ENCODE measurements around the gene TUBAL3. TPM values are rescaled to one million over a fixed set of nuclear protein-coding genes. Genes with fewer than 3 reads are reported as not detected.

TUBAL3 gene
- total and polyA plus RNA-seq, 2 donors (not counting 1 experiment from before 2014, with no cell fraction given): not detected

DNA sequence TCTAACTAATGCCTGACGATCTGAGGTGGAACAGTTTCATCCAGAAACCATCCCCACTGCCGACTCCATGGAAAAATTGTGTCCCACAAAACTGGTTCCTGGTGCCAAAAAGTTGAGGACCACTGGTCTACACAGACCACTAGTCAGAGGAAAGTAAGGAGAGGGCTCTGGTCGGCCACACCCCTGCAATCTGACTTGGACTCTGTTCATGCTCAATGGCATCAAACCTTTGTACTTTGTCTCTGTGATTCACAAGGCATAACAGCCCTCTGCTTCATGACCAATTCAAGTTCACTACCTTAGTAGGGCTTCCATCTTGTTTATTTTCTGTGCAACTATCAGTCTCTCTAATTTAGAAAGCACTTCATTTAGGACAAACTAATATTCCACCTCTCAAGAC lies 1.8 kb downstream of the TUBAL3 start:
- Histone ChIP-seq H3K9ac (ENCODE audit: insufficient read depth, low read length) (no peak overlapping the region), H3K9me3 (ENCODE audit: control insufficient read depth, insufficient read depth, low read depth, low read length) (no peaks in the 10 kb centered on the region), H3K79me2 (ENCODE audit: control insufficient read depth, insufficient read depth, low read length) (no peaks in the 10 kb centered on the region), H3K4me1 (ENCODE audit: control insufficient read depth, extremely low read depth, insufficient read depth, low read length) (no peaks in the 10 kb centered on the region), H3K36me3 (ENCODE audit: control insufficient read depth, insufficient read depth, low read length) (no peaks in the 10 kb centered on the region), H3K27ac (ENCODE audit: insufficient read depth, low read length) (no peak overlapping the region), H3K27me3 (ENCODE audit: control insufficient read depth, insufficient read depth, low read length) (no peaks in the 10 kb centered on the region), H3K4me3 (replicated peaks in 1 of 4; ENCODE audit: control extremely low read depth in 1 of 4, insufficient read depth in 1 of 4, low read depth in 3 of 4, low read length in 4 of 4) (no peak overlapping the region), H2AFZ (ENCODE audit: low read length) (no peak overlapping the region), H4K20me1 (ENCODE audit: control insufficient read depth, extremely low read depth, insufficient read depth, low read length) (no peaks in the 10 kb centered on the region), H3K4me2 (ENCODE audit: extremely low read depth, insufficient read depth, low read length) (no peak overlapping the region)
- TF ChIP-seq, protein P1, sequence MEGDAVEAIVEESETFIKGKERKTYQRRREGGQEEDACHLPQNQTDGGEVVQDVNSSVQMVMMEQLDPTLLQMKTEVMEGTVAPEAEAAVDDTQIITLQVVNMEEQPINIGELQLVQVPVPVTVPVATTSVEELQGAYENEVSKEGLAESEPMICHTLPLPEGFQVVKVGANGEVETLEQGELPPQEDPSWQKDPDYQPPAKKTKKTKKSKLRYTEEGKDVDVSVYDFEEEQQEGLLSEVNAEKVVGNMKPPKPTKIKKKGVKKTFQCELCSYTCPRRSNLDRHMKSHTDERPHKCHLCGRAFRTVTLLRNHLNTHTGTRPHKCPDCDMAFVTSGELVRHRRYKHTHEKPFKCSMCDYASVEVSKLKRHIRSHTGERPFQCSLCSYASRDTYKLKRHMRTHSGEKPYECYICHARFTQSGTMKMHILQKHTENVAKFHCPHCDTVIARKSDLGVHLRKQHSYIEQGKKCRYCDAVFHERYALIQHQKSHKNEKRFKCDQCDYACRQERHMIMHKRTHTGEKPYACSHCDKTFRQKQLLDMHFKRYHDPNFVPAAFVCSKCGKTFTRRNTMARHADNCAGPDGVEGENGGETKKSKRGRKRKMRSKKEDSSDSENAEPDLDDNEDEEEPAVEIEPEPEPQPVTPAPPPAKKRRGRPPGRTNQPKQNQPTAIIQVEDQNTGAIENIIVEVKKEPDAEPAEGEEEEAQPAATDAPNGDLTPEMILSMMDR (conservative IDR thresholded peaks at IDR 0.05 in 1 of 2, IDR thresholded peaks at IDR 0.05 in 1 of 2; ENCODE audit: low read depth in 1 of 2, low read length in 2 of 2): no peak
- TF ChIP-seq EZH2 (IDR thresholded peaks at IDR 0.05; ENCODE audit: low read length, missing control alignments): no peak
- no peak for DNase-seq (ENCODE audit: low read depth in 2 of 2)

DNA sequence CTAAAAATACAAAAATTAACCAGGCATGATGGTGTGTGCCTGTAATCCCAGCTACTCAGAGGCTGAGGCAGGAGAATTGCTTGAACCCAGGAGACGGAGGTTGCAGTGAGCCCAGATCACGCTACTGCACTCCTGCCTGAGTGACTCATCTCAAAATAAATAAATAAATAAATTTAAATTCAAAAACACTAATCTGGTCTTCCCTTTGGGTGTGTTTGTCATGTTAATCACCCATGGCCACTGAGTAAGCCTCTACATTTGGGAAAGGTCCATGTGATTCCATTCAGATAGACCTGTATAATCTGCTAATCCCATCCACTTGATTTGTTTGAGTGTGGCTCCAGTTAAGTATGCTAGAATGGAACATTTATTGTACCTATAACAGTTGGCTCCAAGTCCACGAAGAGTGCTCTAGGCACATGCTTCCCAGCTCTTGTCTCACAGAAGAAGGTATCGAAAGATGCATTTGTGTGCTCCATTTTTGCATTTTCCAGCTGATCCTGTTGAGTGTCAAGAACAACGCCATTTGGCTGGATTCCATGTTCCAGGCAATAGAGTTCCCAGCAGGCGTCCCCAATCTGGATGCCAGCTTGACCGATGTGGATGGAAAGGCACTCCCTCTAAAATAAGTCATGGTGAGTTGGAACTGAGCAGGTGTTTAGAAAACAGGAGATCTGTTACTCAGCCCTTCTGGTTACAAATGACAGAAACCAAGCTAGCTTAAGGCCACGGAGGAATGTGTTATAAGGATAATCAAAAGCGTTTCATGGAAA lies 4.0 kb downstream of the TUBAL3 start:
- Histone ChIP-seq H4K20me1 (ENCODE audit: control insufficient read depth, extremely low read depth, insufficient read depth, low read length) (no peaks in the 10 kb centered on the region), H3K9me3 (ENCODE audit: control insufficient read depth, insufficient read depth, low read depth, low read length) (no peaks in the 10 kb centered on the region), H2AFZ (ENCODE audit: low read length) (no peak overlapping the region), H3K4me2 (ENCODE audit: extremely low read depth, insufficient read depth, low read length) (no peak overlapping the region), H3K27ac (ENCODE audit: insufficient read depth, low read length) (no peak overlapping the region), H3K27me3 (ENCODE audit: control insufficient read depth, insufficient read depth, low read length) (no peaks in the 10 kb centered on the region), H3K4me3 (replicated peaks in 1 of 4; ENCODE audit: control extremely low read depth in 1 of 4, insufficient read depth in 1 of 4, low read depth in 3 of 4, low read length in 4 of 4) (no peak overlapping the region), H3K79me2 (ENCODE audit: control insufficient read depth, insufficient read depth, low read length) (no peaks in the 10 kb centered on the region), H3K36me3 (ENCODE audit: control insufficient read depth, insufficient read depth, low read length) (no peaks in the 10 kb centered on the region), H3K4me1 (ENCODE audit: control insufficient read depth, extremely low read depth, insufficient read depth, low read length) (no peaks in the 10 kb centered on the region), H3K9ac (ENCODE audit: insufficient read depth, low read length) (no peak overlapping the region)
- no peak for DNase-seq (ENCODE audit: low read depth in 2 of 2)
- no peak for TF ChIP-seq EZH2 (IDR thresholded peaks at IDR 0.05; ENCODE audit: low read length, missing control alignments)
- TF ChIP-seq, protein P1 (conservative IDR thresholded peaks at IDR 0.05 in 1 of 2, IDR thresholded peaks at IDR 0.05 in 1 of 2; ENCODE audit: low read depth in 1 of 2, low read length in 2 of 2): no peak

DNA sequence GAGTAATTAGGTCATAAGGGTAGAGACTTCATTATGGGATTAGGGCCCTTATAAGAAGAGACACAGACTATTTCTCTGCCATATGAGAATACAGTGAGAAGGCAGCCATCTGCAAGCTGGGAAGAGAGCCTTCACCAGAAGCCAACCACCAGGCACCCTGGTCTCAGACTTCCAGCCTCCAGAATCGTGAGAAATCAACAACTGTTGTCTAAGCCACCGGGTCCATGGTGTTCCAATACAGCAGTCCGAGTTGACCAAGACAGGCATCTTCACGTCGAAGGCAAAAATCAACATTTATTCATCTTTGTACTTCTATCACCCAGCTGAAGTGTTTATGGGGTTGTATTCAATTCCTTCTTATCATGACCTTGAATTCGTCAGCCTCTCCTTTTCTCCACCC lies 5.3 kb downstream of the TUBAL3 start:
- TF ChIP-seq, protein P1 (conservative IDR thresholded peaks at IDR 0.05 in 1 of 2, IDR thresholded peaks at IDR 0.05 in 1 of 2; ENCODE audit: low read depth in 1 of 2, low read length in 2 of 2): no peak
- TF ChIP-seq EZH2 (IDR thresholded peaks at IDR 0.05; ENCODE audit: low read length, missing control alignments): no peak
- no peaks in the 10 kb centered on the region for H3K27me3 ChIP-seq (ENCODE audit: control insufficient read depth, insufficient read depth, low read length)
- H3K27ac ChIP-seq (ENCODE audit: insufficient read depth, low read length): no peak overlapping the region
- no peak overlapping the region for H3K9ac ChIP-seq (ENCODE audit: insufficient read depth, low read length)
- H2AFZ ChIP-seq (ENCODE audit: low read length): no peak overlapping the region
- H3K4me3 ChIP-seq (replicated peaks in 1 of 4; ENCODE audit: control extremely low read depth in 1 of 4, insufficient read depth in 1 of 4, low read depth in 3 of 4, low read length in 4 of 4): no peak overlapping the region
- H3K36me3 ChIP-seq (ENCODE audit: control insufficient read depth, insufficient read depth, low read length): no peaks in the 10 kb centered on the region
- no peak overlapping the region for H3K4me2 ChIP-seq (ENCODE audit: extremely low read depth, insufficient read depth, low read length)
- no peaks in the 10 kb centered on the region for H3K9me3 ChIP-seq (ENCODE audit: control insufficient read depth, insufficient read depth, low read depth, low read length)
- no peak for DNase-seq (ENCODE audit: low read depth in 2 of 2)
- H4K20me1 ChIP-seq (ENCODE audit: control insufficient read depth, extremely low read depth, insufficient read depth, low read length): no peaks in the 10 kb centered on the region
- H3K79me2 ChIP-seq (ENCODE audit: control insufficient read depth, insufficient read depth, low read length): no peaks in the 10 kb centered on the region
- no peaks in the 10 kb centered on the region for H3K4me1 ChIP-seq (ENCODE audit: control insufficient read depth, extremely low read depth, insufficient read depth, low read length)

All from fibroblast of lung (primary cell).